ENCODE results near the gene ZRANB3.
"Not testable (repeated sequence)": the region's sequence is repeated elsewhere in the genome, so short reads cannot be mapped to it uniquely, and the experiment has no call there.

Gene ZRANB3

GRCh38 chr2:135456431-135456830 is 74.6 kb downstream of the ZRANB3 start:
- no peak for TF ChIP-seq CTCF (IDR thresholded peaks at IDR 0.05; ENCODE audit: insufficient read depth, missing control alignments)
- FAIRE-seq, result no peak
- no peak for DNase-seq (ENCODE audit: insufficient read length, low spot score)

- FAIRE-seq, result no peak
- DNase-seq (ENCODE audit: insufficient read length, low spot score), result no peak
- no peak for TF ChIP-seq CTCF (IDR thresholded peaks at IDR 0.05; ENCODE audit: insufficient read depth, missing control alignments)
Observed at GRCh38 chr2:135454608-135455007, 76.4 kb downstream of the ZRANB3 start.

- not testable (repeated sequence) for FAIRE-seq; DNase-seq (ENCODE audit: insufficient read length, low spot score)
Observed at GRCh38 chr2:135453027-135453426, 78.0 kb downstream of the ZRANB3 start.

GRCh38 chr2:135451966-135452365 is 79.1 kb downstream of the ZRANB3 start:
- FAIRE-seq (no peak), DNase-seq (ENCODE audit: insufficient read length, low spot score) (no peak)
- no peak for TF ChIP-seq CTCF (IDR thresholded peaks at IDR 0.05; ENCODE audit: insufficient read depth, missing control alignments)

- FAIRE-seq; DNase-seq (ENCODE audit: insufficient read length, low spot score): not testable (repeated sequence)
Observed at GRCh38 chr2:135443013-135443412, 88.0 kb downstream of the ZRANB3 start.

- FAIRE-seq; DNase-seq (ENCODE audit: insufficient read length, low spot score): not testable (repeated sequence)
Observed at GRCh38 chr2:135435155-135435554, 95.9 kb downstream of the ZRANB3 start.

GRCh38 chr2:135424849-135425248 is 106.2 kb downstream of the ZRANB3 start:
- DNase-seq (ENCODE audit: insufficient read length, low spot score) (no peak), FAIRE-seq (no peak)
- TF ChIP-seq CTCF (IDR thresholded peaks at IDR 0.05; ENCODE audit: insufficient read depth, missing control alignments), result no peak

GRCh38 chr2:135422898-135423297 is 108.1 kb downstream of the ZRANB3 start:
- no peak for TF ChIP-seq CTCF (IDR thresholded peaks at IDR 0.05; ENCODE audit: insufficient read depth, missing control alignments)
- no peak for FAIRE-seq
- no peak for DNase-seq (ENCODE audit: insufficient read length, low spot score)

GRCh38 chr2:135411646-135412045 is 119.4 kb downstream of the ZRANB3 start:
- TF ChIP-seq CTCF (IDR thresholded peaks at IDR 0.05; ENCODE audit: insufficient read depth, missing control alignments), result no peak
- FAIRE-seq (no peak), DNase-seq (ENCODE audit: insufficient read length, low spot score) (no peak)

All from D721Med (cell line).